ENCODE results near the gene THEM5.

GRCh38 chr1:151898519-151898991 lies 45.0 kb upstream of the THEM5 start:
- no peak for TF ChIP-seq CTCF (IDR thresholded peaks at IDR 0.05)
- no peak for TF ChIP-seq POLR2A (IDR thresholded peaks at IDR 0.05)
- no peak for TF ChIP-seq EP300 (IDR thresholded peaks at IDR 0.05)
- no peak for TF ChIP-seq POLR2AphosphoS5 (IDR thresholded peaks at IDR 0.05)

Data from stomach (tissue), 4 donors.